ENCODE measurements around the gene IL20RB.

Gene IL20RB

GRCh38 chr3:136957751-136958288 is at the start of gene IL20RB:
Gene IL20RB (plus strand): TSS chr3:136957983. CDS start chr3:136958114, 131 bp downstream.
- DNase-seq (ENCODE audit: low spot score), result no peak

- DNase-seq (ENCODE audit: low spot score), result no peak
Observed at GRCh38 chr3:136908297-136908696, 49.5 kb upstream of the IL20RB start.

- DNase-seq (ENCODE audit: low spot score), result no peak
Observed at GRCh38 chr3:136909187-136909586, 48.6 kb upstream of the IL20RB start.

GRCh38 chr3:136910697-136911096 is 47.1 kb upstream of the IL20RB start:
- no peak for DNase-seq (ENCODE audit: low spot score)

GRCh38 chr3:136913168-136913567 is 44.6 kb upstream of the IL20RB start:
- DNase-seq (ENCODE audit: low spot score), result no peak

GRCh38 chr3:136914739-136915138 is 43.0 kb upstream of the IL20RB start:
- DNase-seq (ENCODE audit: low spot score), result no peak

- no peak for DNase-seq (ENCODE audit: low spot score)
Observed at GRCh38 chr3:136916223-136916622, 41.6 kb upstream of the IL20RB start.

- DNase-seq (ENCODE audit: low spot score), result no peak
Observed at GRCh38 chr3:136919799-136920580, 37.8 kb upstream of the IL20RB start.

GRCh38 chr3:136920904-136921611 is 36.7 kb upstream of the IL20RB start:
- no peak for DNase-seq (ENCODE audit: low spot score)

GRCh38 chr3:136925425-136926190 is 32.2 kb upstream of the IL20RB start:
- no peak for DNase-seq (ENCODE audit: low spot score)

- DNase-seq (ENCODE audit: low spot score), result no peak
Observed at GRCh38 chr3:136928240-136928639, 29.5 kb upstream of the IL20RB start.

GRCh38 chr3:136929977-136930670 is 27.7 kb upstream of the IL20RB start:
- peak; percentile 56 for DNase-seq (ENCODE audit: low spot score)

GRCh38 chr3:136931606-136932005 is 26.2 kb upstream of the IL20RB start:
- no peak for DNase-seq (ENCODE audit: low spot score)

GRCh38 chr3:136932523-136932922 is 25.3 kb upstream of the IL20RB start:
- peak; percentile 43 for DNase-seq (ENCODE audit: low spot score)

GRCh38 chr3:136932978-136933772 is 24.6 kb upstream of the IL20RB start:
- no peak for DNase-seq (ENCODE audit: low spot score)

GRCh38 chr3:136937175-136937574 is 20.6 kb upstream of the IL20RB start:
- DNase-seq (ENCODE audit: low spot score), result no peak

GRCh38 chr3:136937851-136938250 is 19.9 kb upstream of the IL20RB start:
- DNase-seq (ENCODE audit: low spot score), result no peak

GRCh38 chr3:136938334-136938733 is 19.4 kb upstream of the IL20RB start:
- DNase-seq (ENCODE audit: low spot score), result no peak

- no peak for DNase-seq (ENCODE audit: low spot score)
Observed at GRCh38 chr3:136939489-136939888, 18.3 kb upstream of the IL20RB start.

- DNase-seq (ENCODE audit: low spot score), result no peak
Observed at GRCh38 chr3:136942803-136943202, 15.0 kb upstream of the IL20RB start.

GRCh38 chr3:136943436-136943835 is 14.3 kb upstream of the IL20RB start:
- no peak for DNase-seq (ENCODE audit: low spot score)
